ENCODE results near the gene CLN5. TPM values are rescaled to one million over a fixed set of nuclear protein-coding genes. Genes with fewer than 3 reads are reported as not detected.

The CLN5 gene
- total RNA-seq, result 10 to 100 TPM; 25.5 to 33.5 (median 26.3) TPM
- long read RNA-seq, donor 1, full-length matches to known transcripts, result 39 of 39 reads
- long read RNA-seq, donor 1, partial matches to known transcripts, result 0 of 39 reads
- long read RNA-seq, donor 1, other reads (novel, unspliced or antisense), result 0 of 39 reads
- long read RNA-seq, donor 2, full-length matches to known transcripts, result 24 of 24 reads
- long read RNA-seq, donor 2, partial matches to known transcripts, result 0 of 24 reads
- long read RNA-seq, donor 2, other reads (novel, unspliced or antisense), result 0 of 24 reads

DNA sequence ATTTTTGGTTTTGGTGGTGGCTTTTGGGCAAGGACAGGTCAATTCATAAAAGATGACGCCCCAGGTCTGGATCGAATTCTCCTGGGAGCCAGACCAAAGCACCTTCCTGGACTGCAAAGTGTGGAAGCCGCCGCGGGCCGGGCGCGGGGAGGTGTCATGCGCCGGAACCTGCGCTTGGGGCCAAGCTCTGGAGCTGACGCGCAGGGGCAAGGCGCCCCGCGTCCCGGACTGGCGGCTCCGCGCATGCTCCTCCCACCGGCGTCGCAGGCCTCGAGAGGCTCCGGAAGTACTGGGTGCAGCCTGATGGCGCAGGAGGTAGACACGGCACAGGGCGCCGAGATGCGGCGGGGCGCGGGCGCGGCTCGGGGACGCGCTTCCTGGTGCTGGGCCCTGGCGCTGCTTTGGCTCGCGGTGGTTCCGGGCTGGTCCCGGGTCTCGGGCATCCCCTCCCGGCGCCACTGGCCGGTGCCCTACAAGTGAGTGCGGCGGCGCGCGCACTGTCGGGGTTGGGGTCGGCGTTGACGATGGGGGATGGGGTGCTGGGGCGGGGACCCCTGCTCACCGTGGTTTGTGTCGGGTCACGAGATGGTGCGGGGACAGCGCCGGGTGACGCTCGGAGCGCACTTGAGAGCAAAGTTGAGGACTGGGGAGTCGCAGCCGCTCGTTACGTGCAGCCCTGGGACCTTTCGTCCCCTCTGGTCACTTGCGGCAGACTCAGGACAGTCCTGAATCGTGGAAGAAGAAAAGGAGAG lies at the start of gene CLN5:
TSS of gene CLN5 (plus strand) at position 286 of the 752 bp plus-strand sequence. CDS start at position 304, 18 bp downstream.
- TF ChIP-seq, protein P1, sequence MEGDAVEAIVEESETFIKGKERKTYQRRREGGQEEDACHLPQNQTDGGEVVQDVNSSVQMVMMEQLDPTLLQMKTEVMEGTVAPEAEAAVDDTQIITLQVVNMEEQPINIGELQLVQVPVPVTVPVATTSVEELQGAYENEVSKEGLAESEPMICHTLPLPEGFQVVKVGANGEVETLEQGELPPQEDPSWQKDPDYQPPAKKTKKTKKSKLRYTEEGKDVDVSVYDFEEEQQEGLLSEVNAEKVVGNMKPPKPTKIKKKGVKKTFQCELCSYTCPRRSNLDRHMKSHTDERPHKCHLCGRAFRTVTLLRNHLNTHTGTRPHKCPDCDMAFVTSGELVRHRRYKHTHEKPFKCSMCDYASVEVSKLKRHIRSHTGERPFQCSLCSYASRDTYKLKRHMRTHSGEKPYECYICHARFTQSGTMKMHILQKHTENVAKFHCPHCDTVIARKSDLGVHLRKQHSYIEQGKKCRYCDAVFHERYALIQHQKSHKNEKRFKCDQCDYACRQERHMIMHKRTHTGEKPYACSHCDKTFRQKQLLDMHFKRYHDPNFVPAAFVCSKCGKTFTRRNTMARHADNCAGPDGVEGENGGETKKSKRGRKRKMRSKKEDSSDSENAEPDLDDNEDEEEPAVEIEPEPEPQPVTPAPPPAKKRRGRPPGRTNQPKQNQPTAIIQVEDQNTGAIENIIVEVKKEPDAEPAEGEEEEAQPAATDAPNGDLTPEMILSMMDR (IDR thresholded peaks at IDR 0.05), result no peak
- intact Hi-C loops (cut with DNase I, micrococcal nuclease), result no loop called here
- Histone ChIP-seq H3K36me3 (ENCODE audit: low read depth) (no peaks in the 10 kb centered on the region), H3K4me1 (ENCODE audit: low read depth) (no peaks in the 10 kb centered on the region), H3K9me3 (no peaks in the 10 kb centered on the region), H3K4me3 (peak within 1 kb of the TSS; percentile 61)
- ATAC-seq (peak; percentile 98), DNase-seq (peak; percentile 93 to 98 (median 96))

DNA sequence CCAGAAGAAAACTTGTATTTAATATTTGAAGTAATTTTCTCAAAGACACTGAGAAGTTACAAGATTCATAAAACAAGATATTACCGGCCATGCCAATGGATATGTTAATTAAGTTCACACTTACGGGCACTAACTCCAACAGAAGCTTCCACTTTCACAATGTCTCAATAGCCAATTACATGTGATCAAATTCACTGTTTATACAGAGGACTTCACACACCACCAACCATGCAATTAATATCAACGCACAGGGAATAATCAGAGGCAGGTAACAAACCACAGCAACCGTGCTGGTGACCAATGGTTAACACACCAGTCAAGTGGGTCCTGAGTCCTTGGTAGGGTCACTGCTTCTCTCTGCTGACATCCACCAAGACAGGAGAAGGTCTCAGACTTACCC lies 49.5 kb upstream of the CLN5 start:
- Histone ChIP-seq H3K4me3 (no peak overlapping the region), H3K4me1 (ENCODE audit: low read depth) (no peaks in the 10 kb centered on the region), H3K36me3 (ENCODE audit: low read depth) (no peaks in the 10 kb centered on the region), H3K9me3 (no peaks in the 10 kb centered on the region)
- ATAC-seq (no peak), DNase-seq (no peak)
- intact Hi-C loops (cut with DNase I, micrococcal nuclease), result no loop called here
- TF ChIP-seq, protein P1 (IDR thresholded peaks at IDR 0.05), result no peak

DNA sequence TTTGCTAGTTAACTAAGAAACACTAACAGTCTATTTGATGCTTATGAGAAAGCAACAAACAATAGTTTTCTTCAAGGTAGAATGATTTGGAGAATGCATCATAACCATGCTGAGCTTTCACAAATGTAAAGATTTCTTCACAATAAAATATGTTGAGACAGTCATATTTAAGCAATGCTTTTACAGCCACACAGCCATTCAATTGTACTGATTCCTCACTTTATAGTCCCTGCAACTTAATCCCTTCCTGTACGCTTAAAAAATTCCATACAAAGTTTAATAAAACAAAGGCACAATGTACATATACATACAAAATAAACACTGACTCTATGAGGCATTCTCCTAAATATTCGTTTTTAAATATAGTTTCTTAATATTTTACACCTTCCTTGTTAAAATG lies 48.2 kb upstream of the CLN5 start:
- TF ChIP-seq, protein P1 (IDR thresholded peaks at IDR 0.05), result no peak

DNA sequence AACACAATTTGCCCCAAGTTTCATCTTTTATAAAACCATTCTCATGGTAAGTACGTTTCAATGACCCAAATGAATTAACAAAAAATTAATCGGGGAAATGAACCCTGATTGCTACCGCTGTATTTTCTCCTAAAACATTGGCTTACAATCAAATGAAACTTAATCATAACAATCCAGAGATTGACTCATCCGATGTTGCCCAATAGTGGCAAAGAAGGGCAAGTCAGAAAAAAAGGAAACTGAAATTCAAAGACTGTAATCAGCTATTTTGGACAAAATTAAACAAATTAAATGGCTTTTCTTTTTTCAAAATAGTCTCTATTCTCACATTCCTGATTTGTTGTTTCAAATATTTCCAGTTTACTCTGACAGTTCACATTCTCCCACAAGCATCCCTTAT lies 47.4 kb upstream of the CLN5 start:
- ATAC-seq, result no peak
- H3K9me3 ChIP-seq, result no peaks in the 10 kb centered on the region
- H3K36me3 ChIP-seq (ENCODE audit: low read depth), result no peaks in the 10 kb centered on the region
- intact Hi-C loops (cut with DNase I, micrococcal nuclease), result no loop called here
- no peak overlapping the region for H3K4me3 ChIP-seq
- H3K4me1 ChIP-seq (ENCODE audit: low read depth), result no peaks in the 10 kb centered on the region
- TF ChIP-seq, protein P1 (IDR thresholded peaks at IDR 0.05), result no peak
- DNase-seq, result no peak

More for the DNA sequence above, 48.2 kb upstream of the CLN5 start:
- no peak overlapping the region for H3K4me3 ChIP-seq
- DNase-seq (no peak), ATAC-seq (no peak)
- H3K36me3 ChIP-seq (ENCODE audit: low read depth), result no peaks in the 10 kb centered on the region
- intact Hi-C loops (cut with DNase I, micrococcal nuclease), result no loop called here
- H3K4me1 ChIP-seq (ENCODE audit: low read depth), result no peaks in the 10 kb centered on the region
- H3K9me3 ChIP-seq, result no peaks in the 10 kb centered on the region

DNA sequence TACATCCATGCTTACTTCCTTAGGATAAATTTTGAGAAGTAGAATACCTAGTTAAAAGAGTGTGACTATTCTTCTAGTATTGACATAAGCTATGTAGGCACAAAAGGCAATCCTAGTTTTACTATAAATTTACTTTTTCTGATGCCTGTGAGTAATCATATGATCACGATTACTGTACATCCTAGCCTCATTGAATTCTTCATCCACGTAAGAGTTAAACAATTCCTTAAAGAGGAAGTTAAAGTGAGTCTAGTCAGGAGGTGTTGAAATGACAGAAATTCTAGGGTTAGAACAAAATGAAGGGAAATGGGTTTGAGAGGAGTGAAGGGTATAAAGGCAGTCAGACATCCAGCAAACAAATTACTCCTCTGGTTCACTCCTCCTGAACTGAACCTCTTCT lies 43.7 kb upstream of the CLN5 start, which contains the start of gene ACOD1:
TSS of gene ACOD1 (plus strand) at position 363 of the 400 bp plus-strand sequence. CDS start 48 bp downstream, outside the sequence.
- H3K36me3 ChIP-seq (ENCODE audit: low read depth), result no peaks in the 10 kb centered on the region
- no peak within 1 kb of the TSS for H3K4me3 ChIP-seq
- DNase-seq (no peak), ATAC-seq (no peak)
- no peaks in the 10 kb centered on the region for H3K9me3 ChIP-seq
- intact Hi-C loops (cut with DNase I, micrococcal nuclease), result no loop called here
- TF ChIP-seq, protein P1 (IDR thresholded peaks at IDR 0.05), result no peak
- no peaks in the 10 kb centered on the region for H3K4me1 ChIP-seq (ENCODE audit: low read depth)
